ENCODE data around the gene SYT13.

SYT13 gene

GRCh38 chr11:45215098-45215865 is 70.9 kb downstream of the SYT13 start:
- no peak for DNase-seq

DNA sequence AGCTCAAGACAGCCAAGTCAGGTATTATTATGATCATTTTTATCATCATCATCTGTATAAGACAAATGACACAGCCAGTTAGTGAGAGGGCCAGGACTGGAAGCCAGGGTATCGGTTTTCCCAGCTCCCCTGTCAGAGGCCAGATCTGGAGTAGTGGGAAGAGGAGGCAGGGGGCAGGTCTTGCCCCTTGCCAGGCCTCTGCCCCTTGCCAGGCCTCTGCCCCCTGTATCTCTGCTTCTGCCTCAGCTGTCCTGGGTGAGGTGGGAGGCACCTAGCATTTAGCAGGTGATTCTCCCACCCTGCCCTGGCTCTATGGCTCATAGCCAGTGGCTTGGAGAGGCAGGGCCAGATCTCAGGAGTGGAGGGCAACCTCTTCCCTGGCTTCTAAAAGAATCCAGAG is 72.4 kb downstream of the SYT13 start:
- DNase-seq, result no peak

DNA sequence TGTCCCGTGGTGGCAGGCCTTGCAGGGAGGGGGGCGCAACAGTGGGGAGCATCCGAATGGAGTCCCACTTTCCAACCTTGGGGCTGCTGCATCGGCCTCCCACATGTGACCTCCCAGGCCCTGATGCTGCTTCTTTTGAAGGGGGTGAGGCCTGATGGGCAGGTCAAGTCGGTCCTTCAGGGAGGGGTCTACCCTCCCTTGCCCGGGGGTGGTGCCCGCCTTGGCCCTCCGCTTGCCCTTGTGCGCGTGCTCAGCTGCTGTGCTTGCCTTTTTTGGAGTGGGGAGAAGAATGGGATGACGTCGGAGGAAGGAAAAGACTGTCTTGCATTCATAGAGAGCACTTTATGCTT is 72.8 kb downstream of the SYT13 start:
- DNase-seq, result no peak

GRCh38 chr11:45212566-45213315 is 73.4 kb downstream of the SYT13 start:
- DNase-seq, result no peak

- no peak for DNase-seq
These were observed 74.4 kb downstream of the SYT13 start for GRCh38 chr11:45211732-45212131.

- DNase-seq, result no peak
These were observed 75.3 kb downstream of the SYT13 start for GRCh38 chr11:45210846-45211245.

- DNase-seq, result no peak
These were observed 76.0 kb downstream of the SYT13 start for GRCh38 chr11:45209891-45210699.

GRCh38 chr11:45209000-45209879 is 76.9 kb downstream of the SYT13 start:
- DNase-seq, result no peak

GRCh38 chr11:45208135-45208534 is 78.0 kb downstream of the SYT13 start:
- DNase-seq, result no peak

DNA sequence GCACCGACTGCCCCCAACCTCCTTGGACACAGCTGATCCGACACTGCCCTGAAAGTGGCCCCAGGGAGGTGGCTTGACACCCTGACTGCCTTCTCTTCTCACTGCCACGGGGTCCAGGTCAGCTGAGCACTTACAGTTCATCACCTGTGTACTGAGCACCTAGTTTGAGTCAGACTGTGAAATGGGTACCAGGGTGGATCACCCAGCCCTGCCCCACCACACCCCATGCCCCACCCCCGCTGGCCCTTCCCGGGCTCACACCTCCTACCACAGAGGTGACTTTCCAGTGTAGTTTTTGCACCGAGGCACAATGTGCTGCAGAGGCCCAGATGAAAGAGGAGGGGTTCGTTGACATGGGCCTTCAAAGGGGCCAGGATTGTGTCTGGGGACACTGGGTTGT is 80.2 kb downstream of the SYT13 start:
- no peak for DNase-seq

DNA sequence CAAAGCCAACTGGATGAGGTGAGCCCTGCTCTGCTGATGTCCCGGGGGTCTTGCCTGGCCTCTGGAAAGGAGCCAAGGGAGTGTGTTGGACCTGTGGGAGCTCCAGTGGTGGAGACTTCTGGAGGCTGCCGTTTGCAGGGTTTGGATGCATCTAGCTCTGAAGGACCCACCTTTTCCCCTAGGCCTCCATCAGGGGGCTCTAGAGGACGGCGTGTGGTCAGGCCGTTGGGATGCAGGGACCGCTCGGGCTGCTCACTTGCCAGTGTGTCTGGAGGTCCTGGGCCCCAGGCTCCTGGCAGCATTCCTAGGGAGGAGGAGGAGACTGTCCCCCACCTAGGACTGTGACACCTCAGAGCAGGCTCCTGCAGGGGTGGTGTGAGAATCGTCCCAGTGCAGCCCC is 81.4 kb downstream of the SYT13 start:
- no peak for DNase-seq

DNA sequence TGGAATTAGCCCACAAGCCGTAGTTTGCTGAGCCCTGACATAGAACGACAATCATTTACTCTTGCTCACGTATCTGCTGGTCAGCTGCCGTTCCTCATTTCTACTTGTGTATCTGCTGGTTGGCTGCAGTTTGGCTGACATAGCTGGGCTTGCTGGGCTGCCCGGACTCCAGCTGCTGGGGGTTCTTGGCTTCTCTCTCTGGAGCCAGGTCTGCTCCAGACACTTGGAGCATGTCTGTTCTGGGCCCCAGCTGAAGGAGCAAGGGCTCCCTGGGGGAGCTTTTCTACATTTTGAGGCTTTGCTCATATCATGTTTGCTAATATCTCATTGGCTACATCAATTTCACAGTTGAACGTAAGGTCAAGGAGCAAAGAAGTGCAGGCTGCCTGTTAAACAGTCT is 92.4 kb downstream of the SYT13 start:
- no peak for DNase-seq
